ENCODE measurements around the gene EIF4B. TPM values are rescaled to one million over a fixed set of nuclear protein-coding genes. Genes with fewer than 3 reads are reported as not detected.
A peak's percentile ranks its signal among the peaks of the same experiment; 100 is the strongest.

Gene EIF4B
- total RNA-seq, 4 donors from 2014 or later: 400 to 648 (median 576) TPM

- Histone ChIP-seq H3K9me3 (no peaks in the 10 kb centered on the region), H3K27ac (replicated peaks in 1 of 4) (peak overlapping the region in 3 of 4 donors; percentile 98 to 99 (median 99)), H3K4me1 (peaks cover 49 to 65% (median 64%) of the 10 kb centered on the region in 4 donors), H3K27me3 (no peaks in the 10 kb centered on the region), H3K36me3 (peaks cover 12 to 46% (median 26%) of the 10 kb centered on the region in 4 donors), H3K4me3 (no peak overlapping the region)
- intact Hi-C loops (cut with DNase I): no loop called here
- WGBS: 69% methylated on average over 7 of the region's 7 CpGs
- DNase-seq (ENCODE audit: extremely low spot score): no peak
- TF ChIP-seq POLR2A (IDR thresholded peaks at IDR 0.05; ENCODE audit: low read depth) (no peak), POLR2AphosphoS5 (IDR thresholded peaks at IDR 0.05) (peak in 1 of 2 donors; percentile 6)
Observed at GRCh38 chr12:53042607-53043454, 36.6 kb downstream of the EIF4B start.

- Histone ChIP-seq H3K27ac (replicated peaks in 1 of 4) (peak overlapping the region; percentile 98 to 99 (median 99)), H3K9me3 (no peaks in the 10 kb centered on the region), H3K4me3 (peak overlapping the region in 2 of 4 donors; percentile 7 to 76), H3K27me3 (no peaks in the 10 kb centered on the region), H3K36me3 (peaks cover 6 to 33% (median 19%) of the 10 kb centered on the region in 4 donors), H3K4me1 (peaks cover 49 to 65% (median 64%) of the 10 kb centered on the region in 4 donors)
- TF ChIP-seq CTCF (IDR thresholded peaks at IDR 0.05) (no peak), POLR2AphosphoS5 (IDR thresholded peaks at IDR 0.05) (no peak), POLR2A (IDR thresholded peaks at IDR 0.05; ENCODE audit: low read depth) (no peak), EP300 (IDR thresholded peaks at IDR 0.05) (no peak)
- DNase-seq (ENCODE audit: extremely low spot score): no peak
- intact Hi-C loops (cut with DNase I): no loop called here
- WGBS: 60% methylated on average over 10 of the region's 10 CpGs
Observed at GRCh38 chr12:53044052-53044581, 37.9 kb downstream of the EIF4B start.

GRCh38 chr12:53044896-53045695 lies 38.8 kb downstream of the EIF4B start:
- Histone ChIP-seq H3K27ac (replicated peaks in 1 of 4) (peak overlapping the region; percentile 98 to 99 (median 99)), H3K4me3 (peak overlapping the region; percentile 76 to 82 (median 79)), H3K36me3 (peaks cover 0 to 23% (median 13%) of the 10 kb centered on the region in 4 donors), H3K27me3 (no peaks in the 10 kb centered on the region), H3K9me3 (no peaks in the 10 kb centered on the region), H3K4me1 (peaks cover 49 to 70% (median 67%) of the 10 kb centered on the region in 4 donors)
- no peak for DNase-seq (ENCODE audit: extremely low spot score)
- TF ChIP-seq EP300 (IDR thresholded peaks at IDR 0.05): no peak
- no peak for TF ChIP-seq CTCF (IDR thresholded peaks at IDR 0.05)
- 60% methylated on average over 4 of the region's 4 CpGs for WGBS
- intact Hi-C loops (cut with DNase I): no loop called here

GRCh38 chr12:53045696-53046045 lies 39.4 kb downstream of the EIF4B start:
- Histone ChIP-seq H3K4me1 (peaks cover 49 to 76% (median 73%) of the 10 kb centered on the region in 4 donors), H3K36me3 (peaks cover 0 to 17% (median 9%) of the 10 kb centered on the region in 4 donors), H3K9me3 (no peaks in the 10 kb centered on the region), H3K27me3 (no peaks in the 10 kb centered on the region), H3K27ac (replicated peaks in 1 of 4) (peak overlapping the region; percentile 98 to 99 (median 99)), H3K4me3 (peak overlapping the region; percentile 76 to 82 (median 79))
- no peak for DNase-seq (ENCODE audit: extremely low spot score)
- WGBS: 51% methylated on average over 5 of the region's 5 CpGs
- intact Hi-C loops (cut with DNase I): no loop called here
- TF ChIP-seq EP300 (IDR thresholded peaks at IDR 0.05): peak; percentile 32
- peak in 1 of 2 donors; percentile 55 for TF ChIP-seq POLR2AphosphoS5 (IDR thresholded peaks at IDR 0.05)
- no peak for TF ChIP-seq CTCF (IDR thresholded peaks at IDR 0.05)

All from esophagus muscularis mucosa (tissue), 4 donors.